Upper lobe of left lung (tissue), 6 donors: ENCODE results near the gene COL2A1. TPM values are rescaled to one million over a fixed set of nuclear protein-coding genes. Genes with fewer than 3 reads are reported as not detected.

Source experiments
- ATAC-seq, 2 donors: fragments of 200-7000 bp; cut with Tn5 transposase; one replicate each; pipeline ENCODE4 v1.9.1; 2022; ENCODE audit warnings: mild to moderate bottlenecking in 2 of 2, moderate library complexity in 2 of 2; ENCODE audit not compliant: low FRiP score in 2 of 2
- DNase-seq, 2 donors: peaks; one replicate each; pipeline ENCODE4 v3.0.0-alpha.2; 2019 to 2020
- H3K27ac ChIP-seq, 4 donors: fragments of 200-600 bp; sonication (generic); one replicate each; pipeline ENCODE4 v1.5.1; 2016 to 2019
- H3K27me3 ChIP-seq, 4 donors: fragments of 200-600 bp; sonication (generic); one replicate each; pipeline ENCODE4 v1.5.1; 2017 to 2019
- H3K36me3 ChIP-seq, 4 donors: fragments of 200-600 bp; sonication (generic); one replicate each; pipeline ENCODE4 v1.5.1; 2016 to 2019
- H3K4me1 ChIP-seq, 4 donors: fragments of 200-600 bp; sonication (generic); one replicate each; pipeline ENCODE4 v1.5.1; 2018 to 2019
- H3K4me3 ChIP-seq, 4 donors: fragments of 200-600 bp; sonication (generic); one replicate each; pipeline ENCODE4 v1.5.1; 2017 to 2019; ENCODE audit warnings: mild to moderate bottlenecking in 2 of 4, moderate library complexity in 1 of 4
- H3K9me3 ChIP-seq, 4 donors: fragments of 200-600 bp; sonication (generic); one replicate each; pipeline ENCODE4 v1.5.1; 2018 to 2019
- EP300 ChIP-seq, 4 donors: sonication (generic); formaldehyde crosslinking; IDR thresholded peaks; one replicate each; pipeline ENCODE4 v1.5.1; 2017; ENCODE audit warnings: antibody characterized with exemption in 4 of 4, control low read depth in 2 of 4
- POLR2A ChIP-seq, 4 donors: fragments of 450-650 bp; IDR thresholded peaks; one replicate each; pipeline ENCODE4 v1.5.1; 2016 to 2017; ENCODE audit warnings: antibody characterized with exemption in 4 of 4, mild to moderate bottlenecking in 2 of 4
- POLR2AphosphoS5 ChIP-seq, 2 donors: sonication (generic); formaldehyde crosslinking; IDR thresholded peaks; one replicate each; pipeline ENCODE4 v1.5.1; 2017; ENCODE audit warnings: antibody characterized with exemption in 2 of 2
- WGBS, 2 donors: methylation state at CpG; one replicate each; pipeline ENCODE4 v1.1.5; 2017 to 2018; 5-methylcytosine and 5-hydroxymethylcytosine counted together
- total RNA-seq, 6 donors: library from RNA; depleted of rRNA in 4 of 6; stranded (reverse); fragments of >200 nt in 4 of 6; gene quantifications; one replicate each; pipeline versions ENCODE4 v1.1.0 to v1.2.1, GENCODE V29; 2016 to 2021
- TF ChIP-seq, protein P1 (sequence below), 6 experiments: fragments of 450-650 bp in 4 of 6; fragments of 200-600 bp in 2 of 6; sonication (generic) in 2 of 6; IDR thresholded peaks; one replicate each; pipeline ENCODE4 v1.5.1; 2016 to 2019; ENCODE audit warnings: antibody characterized with exemption in 6 of 6
- donor health status: DM: no; HTN: no; CAD: no; lungs with moderate emphysema.
- donor health status: DM: no; HTN: yes; CAD: no; lungs with severe emphysema.

COL2A1 gene
- total RNA-seq, 6 donors from 2014 or later = 0.34 TPM; not detected in 5

DNA sequence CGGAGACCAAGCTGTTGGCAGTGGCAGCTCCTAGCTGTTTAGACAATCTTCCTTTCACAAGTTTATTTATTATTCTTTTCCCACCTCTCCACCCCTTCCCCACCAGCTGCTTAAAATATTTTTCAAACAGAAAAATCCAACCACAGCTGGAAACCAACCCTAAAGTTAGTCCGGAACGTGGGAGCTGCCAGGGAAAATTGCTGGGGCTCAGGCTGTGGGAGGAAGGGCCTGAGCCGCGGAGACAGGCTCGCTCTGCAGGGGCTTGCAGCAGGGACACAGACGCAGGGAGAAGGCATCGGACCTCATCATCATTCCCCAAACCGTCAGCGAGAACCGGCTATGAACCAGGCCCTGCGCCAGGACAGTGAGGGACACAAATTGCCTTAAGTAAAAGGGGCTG lies 56.9 kb downstream of the COL2A1 start:
- no peak overlapping the region for H3K4me3 ChIP-seq
- ATAC-seq = no peak
- no peaks in the 10 kb centered on the region for H3K36me3 ChIP-seq
- H3K27me3 ChIP-seq = peaks cover 0 to 1% (median 0%) of the 10 kb centered on the region in 4 donors
- DNase-seq = no peak
- H3K27ac ChIP-seq = no peak overlapping the region
- 78 to 81% methylated on average over 12 of the region's 12 CpGs for WGBS, 2 donors
- no peaks in the 10 kb centered on the region for H3K9me3 ChIP-seq
- no peak for TF ChIP-seq POLR2AphosphoS5 (IDR thresholded peaks at IDR 0.05)
- TF ChIP-seq POLR2A (IDR thresholded peaks at IDR 0.05) = no peak
- TF ChIP-seq, protein P1, sequence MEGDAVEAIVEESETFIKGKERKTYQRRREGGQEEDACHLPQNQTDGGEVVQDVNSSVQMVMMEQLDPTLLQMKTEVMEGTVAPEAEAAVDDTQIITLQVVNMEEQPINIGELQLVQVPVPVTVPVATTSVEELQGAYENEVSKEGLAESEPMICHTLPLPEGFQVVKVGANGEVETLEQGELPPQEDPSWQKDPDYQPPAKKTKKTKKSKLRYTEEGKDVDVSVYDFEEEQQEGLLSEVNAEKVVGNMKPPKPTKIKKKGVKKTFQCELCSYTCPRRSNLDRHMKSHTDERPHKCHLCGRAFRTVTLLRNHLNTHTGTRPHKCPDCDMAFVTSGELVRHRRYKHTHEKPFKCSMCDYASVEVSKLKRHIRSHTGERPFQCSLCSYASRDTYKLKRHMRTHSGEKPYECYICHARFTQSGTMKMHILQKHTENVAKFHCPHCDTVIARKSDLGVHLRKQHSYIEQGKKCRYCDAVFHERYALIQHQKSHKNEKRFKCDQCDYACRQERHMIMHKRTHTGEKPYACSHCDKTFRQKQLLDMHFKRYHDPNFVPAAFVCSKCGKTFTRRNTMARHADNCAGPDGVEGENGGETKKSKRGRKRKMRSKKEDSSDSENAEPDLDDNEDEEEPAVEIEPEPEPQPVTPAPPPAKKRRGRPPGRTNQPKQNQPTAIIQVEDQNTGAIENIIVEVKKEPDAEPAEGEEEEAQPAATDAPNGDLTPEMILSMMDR (IDR thresholded peaks at IDR 0.05) = no peak
- TF ChIP-seq EP300 (IDR thresholded peaks at IDR 0.05) = no peak
- peaks cover 0 to 26% (median 3%) of the 10 kb centered on the region in 4 donors for H3K4me1 ChIP-seq

DNA sequence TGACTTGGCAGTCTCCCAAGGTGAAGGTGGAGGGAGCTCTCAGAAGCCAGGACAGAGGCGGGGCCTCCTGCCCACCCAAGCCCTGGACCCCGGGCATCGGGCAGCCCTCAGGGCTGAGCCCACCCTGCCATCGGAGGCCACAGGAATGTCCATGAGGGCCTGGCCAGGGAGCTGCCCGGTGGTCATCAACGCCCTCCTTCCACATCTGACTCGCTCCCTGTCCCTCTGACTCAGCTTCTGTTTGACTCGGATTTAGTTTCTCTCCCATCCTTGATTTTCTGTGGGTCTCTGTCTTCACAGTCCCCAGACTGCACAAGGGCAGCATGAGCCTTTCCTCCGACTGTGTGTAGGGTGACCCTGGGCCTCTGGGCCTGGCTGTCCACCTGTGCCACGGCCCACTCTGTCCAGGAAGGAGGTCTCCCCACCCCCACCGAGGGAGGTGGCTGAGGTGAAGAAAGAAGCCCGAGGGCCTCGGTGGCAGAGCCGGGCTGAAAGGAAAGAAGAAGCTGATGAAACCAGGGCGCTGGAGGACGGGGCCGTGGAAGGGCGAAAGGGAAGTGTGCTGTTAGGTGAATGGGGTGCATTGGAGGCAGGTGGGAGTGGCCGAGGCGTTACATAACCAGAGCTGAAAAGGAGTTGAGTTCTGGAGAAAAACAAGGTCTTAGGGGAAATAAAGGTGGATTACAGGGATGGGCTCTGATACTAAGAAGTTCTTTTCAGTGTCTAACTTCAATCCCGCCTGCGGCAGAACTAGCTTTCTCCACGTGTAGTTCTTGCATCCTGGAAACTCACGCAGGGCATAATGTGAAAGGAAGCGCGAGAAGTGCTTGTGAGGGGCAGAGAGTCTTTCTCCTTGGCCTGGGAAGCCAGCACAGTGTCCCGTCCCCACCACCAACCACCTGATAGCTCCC lies 57.6 kb downstream of the COL2A1 start:
- TF ChIP-seq EP300 (IDR thresholded peaks at IDR 0.05) (no peak), POLR2AphosphoS5 (IDR thresholded peaks at IDR 0.05) (no peak), POLR2A (IDR thresholded peaks at IDR 0.05) (no peak)
- TF ChIP-seq, protein P1 (IDR thresholded peaks at IDR 0.05) = no peak
- 60 to 69% methylated on average over 23 to 26 of the region's 27 CpGs for WGBS, 2 donors
- no peaks in the 10 kb centered on the region for H3K36me3 ChIP-seq
- H3K4me1 ChIP-seq = peaks cover 0 to 31% (median 5%) of the 10 kb centered on the region in 4 donors
- DNase-seq (peak; percentile 39 to 51), ATAC-seq (no peak)
- no peak overlapping the region for H3K4me3 ChIP-seq
- H3K9me3 ChIP-seq = no peaks in the 10 kb centered on the region
- peaks cover 0 to 6% (median under 1%) of the 10 kb centered on the region in 4 donors for H3K27me3 ChIP-seq
- H3K27ac ChIP-seq = no peak overlapping the region

DNA sequence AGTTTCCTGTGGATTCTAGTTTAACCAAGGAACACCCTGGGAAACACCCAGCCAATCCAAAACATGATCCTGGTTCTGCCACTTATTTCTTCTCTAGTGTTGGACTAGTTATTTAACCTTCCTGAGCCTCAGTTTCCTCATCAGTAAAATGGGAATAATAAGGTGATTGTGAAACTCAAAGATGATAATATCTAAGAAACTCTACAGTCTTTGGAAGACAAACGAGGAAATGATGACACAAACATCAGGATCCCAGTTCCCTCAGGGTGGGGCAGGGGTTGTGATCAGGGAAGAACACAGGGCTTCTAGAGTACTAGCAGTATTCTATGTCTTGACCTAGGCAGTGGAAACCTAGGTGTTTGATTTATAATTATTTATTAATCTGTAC lies 58.9 kb downstream of the COL2A1 start:
- Histone ChIP-seq H3K4me1 (peaks cover 0 to 31% (median 5%) of the 10 kb centered on the region in 4 donors), H3K9me3 (no peaks in the 10 kb centered on the region), H3K27me3 (peaks cover 0 to 6% (median 1%) of the 10 kb centered on the region in 4 donors), H3K27ac (no peak overlapping the region), H3K36me3 (no peaks in the 10 kb centered on the region), H3K4me3 (no peak overlapping the region)
- 28 to 43% methylated on average over 1 of the region's 1 CpG for WGBS, 2 donors
- DNase-seq = no peak
- TF ChIP-seq, protein P1 (IDR thresholded peaks at IDR 0.05) = no peak
- TF ChIP-seq EP300 (IDR thresholded peaks at IDR 0.05) (no peak), POLR2AphosphoS5 (IDR thresholded peaks at IDR 0.05) (no peak), POLR2A (IDR thresholded peaks at IDR 0.05) (no peak)
- no peak for ATAC-seq

DNA sequence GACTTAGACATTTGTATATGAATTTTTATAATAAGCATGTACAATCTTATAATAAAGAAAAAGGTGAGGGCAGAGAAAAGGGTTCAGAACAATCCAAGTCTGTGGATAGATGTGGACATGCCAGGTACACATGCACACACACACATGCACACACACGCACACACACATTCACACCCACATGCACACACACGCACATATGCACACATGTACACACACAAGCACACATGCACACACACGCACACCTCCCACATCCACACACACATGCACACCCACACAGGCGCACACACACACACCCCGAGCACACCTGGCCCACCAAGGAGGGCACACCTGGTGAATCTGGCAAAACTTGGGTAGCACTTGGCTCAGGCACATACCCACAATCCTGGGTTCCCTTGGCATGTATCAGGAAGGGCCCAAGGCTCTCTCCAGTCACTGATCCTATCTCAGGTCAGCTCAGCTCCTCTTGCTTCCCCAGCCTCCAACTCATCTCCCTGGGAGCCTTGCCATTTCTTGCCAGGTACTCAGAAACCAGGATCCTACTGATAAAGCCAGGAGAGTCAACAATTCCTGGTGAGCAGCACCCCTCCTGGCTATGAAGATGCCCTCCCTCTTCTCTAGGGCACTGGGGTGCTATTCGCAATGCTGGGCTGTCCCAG lies 59.5 kb downstream of the COL2A1 start:
- Histone ChIP-seq H3K27ac (no peak overlapping the region), H3K9me3 (no peaks in the 10 kb centered on the region), H3K4me3 (no peak overlapping the region), H3K4me1 (peaks cover 0 to 31% (median 5%) of the 10 kb centered on the region in 4 donors), H3K27me3 (peaks cover 0 to 6% (median 1%) of the 10 kb centered on the region in 4 donors), H3K36me3 (no peaks in the 10 kb centered on the region)
- TF ChIP-seq POLR2AphosphoS5 (IDR thresholded peaks at IDR 0.05) (no peak), POLR2A (IDR thresholded peaks at IDR 0.05) (no peak), EP300 (IDR thresholded peaks at IDR 0.05) (no peak)
- TF ChIP-seq, protein P1 (IDR thresholded peaks at IDR 0.05) = no peak
- WGBS, 2 donors = 91 to 93% methylated on average over 6 of the region's 6 CpGs
- DNase-seq (no peak), ATAC-seq (no peak)
